Measurements from ENCODE around the gene AACS.

- TF ChIP-seq POLR2A (IDR thresholded peaks at IDR 0.05; ENCODE audit: low read depth, low read length), result no peak
- TF ChIP-seq SPI1 (IDR thresholded peaks at IDR 0.05; ENCODE audit: low read depth, low read length), result no peak
Measured at GRCh38 chr12:125096894-125097293, 31.7 kb downstream of the AACS start.

Data from GM12891 (cell line).